ENCODE measurements around the gene NPHS1.

The NPHS1 gene

DNA sequence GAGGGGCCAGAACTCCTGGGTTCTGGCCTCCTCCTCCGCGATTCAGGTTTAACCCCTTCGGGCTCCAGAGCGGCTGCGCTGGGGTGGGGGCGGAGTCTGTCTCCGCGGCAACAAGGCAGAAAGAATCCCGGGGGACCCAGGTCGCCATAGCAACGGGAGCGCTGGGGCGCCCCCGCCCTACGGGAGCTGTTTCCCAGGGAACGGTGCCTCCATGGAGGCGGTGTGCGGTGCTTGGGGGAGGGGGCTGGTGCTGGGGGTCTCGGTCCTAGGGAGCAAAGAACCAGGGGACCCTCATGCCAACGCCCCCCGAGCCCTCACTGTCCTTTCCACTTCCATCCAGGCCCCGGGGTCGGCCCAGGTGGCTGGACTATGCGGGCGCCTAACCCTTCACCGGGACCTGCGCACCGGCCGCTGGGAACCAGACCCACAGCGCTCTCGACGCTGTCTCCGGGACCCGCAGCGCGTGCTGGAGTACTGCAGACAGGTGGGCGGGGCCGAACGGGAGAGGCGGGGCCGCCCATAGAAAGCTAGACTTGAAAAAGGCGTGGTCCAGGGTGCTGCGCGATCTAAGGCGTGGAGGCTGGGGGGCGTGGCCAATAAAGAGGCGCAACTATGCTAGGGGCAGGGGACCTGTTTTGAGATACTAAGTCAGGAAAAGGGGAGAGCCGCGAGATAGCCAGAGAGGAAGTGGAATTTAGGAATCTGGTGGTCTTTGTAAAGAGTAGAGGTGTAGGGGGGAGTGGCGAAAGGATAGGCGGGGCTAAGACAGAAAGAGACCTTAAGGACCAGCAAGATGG is 17.2 kb upstream of the NPHS1 start:
- Histone ChIP-seq H4K20me1 (ENCODE audit: insufficient read depth, low read length, poor library complexity, severe bottlenecking) (no peaks in the 10 kb centered on the region), H3K9me2 (replicated peaks; ENCODE audit: low read depth, low read length) (no peaks in the 10 kb centered on the region), H3K4me3 (ENCODE audit: low read length, poor library complexity, severe bottlenecking) (no peak overlapping the region), H3K27me3 (ENCODE audit: insufficient read depth, low read length, poor library complexity, severe bottlenecking) (no peaks in the 10 kb centered on the region), H3K9me3 (ENCODE audit: insufficient read depth, low read depth, low read length) (no peaks in the 10 kb centered on the region), H3K4me1 (ENCODE audit: insufficient read depth, low read length, poor library complexity, severe bottlenecking) (no peaks in the 10 kb centered on the region), H3K36me3 (ENCODE audit: insufficient read depth, low read length) (no peaks in the 10 kb centered on the region), H3F3A (ENCODE audit: low read depth) (no peaks in the 10 kb centered on the region), H2AFZ (ENCODE audit: low read length) (no peak overlapping the region), H3K79me2 (ENCODE audit: insufficient read depth, low read length) (no peaks in the 10 kb centered on the region), H3K4me2 (ENCODE audit: low read depth, low read length, poor library complexity, severe bottlenecking) (no peak overlapping the region), H3K9ac (ENCODE audit: low read depth, low read length, poor library complexity, severe bottlenecking) (no peak overlapping the region)
- TF ChIP-seq, protein P1, sequence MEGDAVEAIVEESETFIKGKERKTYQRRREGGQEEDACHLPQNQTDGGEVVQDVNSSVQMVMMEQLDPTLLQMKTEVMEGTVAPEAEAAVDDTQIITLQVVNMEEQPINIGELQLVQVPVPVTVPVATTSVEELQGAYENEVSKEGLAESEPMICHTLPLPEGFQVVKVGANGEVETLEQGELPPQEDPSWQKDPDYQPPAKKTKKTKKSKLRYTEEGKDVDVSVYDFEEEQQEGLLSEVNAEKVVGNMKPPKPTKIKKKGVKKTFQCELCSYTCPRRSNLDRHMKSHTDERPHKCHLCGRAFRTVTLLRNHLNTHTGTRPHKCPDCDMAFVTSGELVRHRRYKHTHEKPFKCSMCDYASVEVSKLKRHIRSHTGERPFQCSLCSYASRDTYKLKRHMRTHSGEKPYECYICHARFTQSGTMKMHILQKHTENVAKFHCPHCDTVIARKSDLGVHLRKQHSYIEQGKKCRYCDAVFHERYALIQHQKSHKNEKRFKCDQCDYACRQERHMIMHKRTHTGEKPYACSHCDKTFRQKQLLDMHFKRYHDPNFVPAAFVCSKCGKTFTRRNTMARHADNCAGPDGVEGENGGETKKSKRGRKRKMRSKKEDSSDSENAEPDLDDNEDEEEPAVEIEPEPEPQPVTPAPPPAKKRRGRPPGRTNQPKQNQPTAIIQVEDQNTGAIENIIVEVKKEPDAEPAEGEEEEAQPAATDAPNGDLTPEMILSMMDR (conservative IDR thresholded peaks at IDR 0.05; ENCODE audit: low read length) = no peak

DNA sequence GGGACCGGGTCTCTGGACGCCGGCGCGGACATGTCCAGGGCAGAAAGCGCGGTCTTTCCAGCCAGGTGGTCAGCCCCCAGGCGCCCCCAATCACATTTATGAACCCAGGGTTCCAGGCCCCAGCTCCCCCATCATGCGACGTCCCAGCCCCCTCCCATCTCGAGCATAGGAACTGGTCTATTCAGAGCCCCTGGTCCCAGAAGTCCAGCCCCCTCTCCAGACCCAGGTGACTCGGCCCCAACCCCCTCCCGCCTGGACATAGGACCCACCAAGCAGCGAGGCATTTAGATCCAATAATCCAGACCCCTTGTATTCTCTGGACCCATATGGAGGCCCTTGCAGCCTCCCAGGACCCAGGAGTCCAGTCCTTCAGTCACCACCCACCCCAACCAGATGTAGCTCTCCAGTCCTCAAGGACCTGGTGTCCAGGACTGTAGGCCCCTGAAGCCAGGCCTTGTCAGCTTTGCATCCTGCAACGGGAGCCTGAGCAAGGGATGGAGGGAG is 16.6 kb upstream of the NPHS1 start:
- Histone ChIP-seq H3K9ac (ENCODE audit: low read depth, low read length, poor library complexity, severe bottlenecking) (no peak overlapping the region), H3F3A (ENCODE audit: low read depth) (no peaks in the 10 kb centered on the region), H3K79me2 (ENCODE audit: insufficient read depth, low read length) (no peaks in the 10 kb centered on the region), H3K9me2 (replicated peaks; ENCODE audit: low read depth, low read length) (no peaks in the 10 kb centered on the region), H2AFZ (ENCODE audit: low read length) (no peak overlapping the region), H3K27me3 (ENCODE audit: insufficient read depth, low read length, poor library complexity, severe bottlenecking) (no peaks in the 10 kb centered on the region), H4K20me1 (ENCODE audit: insufficient read depth, low read length, poor library complexity, severe bottlenecking) (no peaks in the 10 kb centered on the region), H3K4me2 (ENCODE audit: low read depth, low read length, poor library complexity, severe bottlenecking) (peak overlapping the region; percentile 54), H3K36me3 (ENCODE audit: insufficient read depth, low read length) (no peaks in the 10 kb centered on the region), H3K4me3 (ENCODE audit: low read length, poor library complexity, severe bottlenecking) (peak overlapping the region; percentile 43), H3K4me1 (ENCODE audit: insufficient read depth, low read length, poor library complexity, severe bottlenecking) (no peaks in the 10 kb centered on the region), H3K9me3 (ENCODE audit: insufficient read depth, low read depth, low read length) (no peaks in the 10 kb centered on the region)
- no peak for TF ChIP-seq EZH2phosphoT487 (IDR thresholded peaks at IDR 0.05; ENCODE audit: borderline replicate concordance)
- TF ChIP-seq, protein P1 (conservative IDR thresholded peaks at IDR 0.05; ENCODE audit: low read length) = no peak

DNA sequence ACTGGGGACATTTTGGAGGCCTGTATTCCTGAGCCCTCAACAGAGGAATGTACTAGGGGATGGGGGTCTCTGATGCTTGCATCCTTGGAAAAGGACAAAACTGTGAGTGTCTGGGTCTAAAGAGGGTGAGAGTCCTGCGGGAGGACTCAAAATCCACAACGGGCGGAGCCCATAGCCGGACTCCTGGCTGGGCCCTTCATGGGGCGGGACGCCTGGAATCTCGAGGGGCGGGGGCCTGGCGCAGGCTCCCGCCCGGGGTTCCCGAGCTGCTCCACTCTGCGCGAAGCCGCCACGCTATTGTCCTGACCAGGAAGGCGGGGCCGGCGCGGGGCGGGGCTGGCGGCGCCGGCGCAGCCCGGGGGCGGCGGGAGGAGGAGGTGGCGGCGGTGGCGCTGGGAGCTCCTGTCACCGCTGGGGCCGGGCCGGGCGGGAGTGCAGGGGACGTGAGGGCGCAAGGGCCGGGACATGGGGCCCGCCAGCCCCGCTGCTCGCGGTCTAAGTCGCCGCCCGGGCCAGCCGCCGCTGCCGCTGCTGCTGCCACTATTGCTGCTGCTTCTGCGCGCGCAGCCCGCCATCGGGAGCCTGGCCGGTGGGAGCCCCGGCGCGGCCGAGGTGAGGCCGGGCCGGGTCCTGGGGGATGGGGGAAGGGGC is 16.0 kb upstream of the NPHS1 start, which contains the start of gene APLP1:
Gene APLP1, plus strand, starts transcription at position 403 of the 651 bp plus-strand sequence. Its CDS starts 63 bp downstream, at position 466.
- Histone ChIP-seq H4K20me1 (ENCODE audit: insufficient read depth, low read length, poor library complexity, severe bottlenecking) (no peaks in the 10 kb centered on the region), H3K27me3 (ENCODE audit: insufficient read depth, low read length, poor library complexity, severe bottlenecking) (no peaks in the 10 kb centered on the region), H3K9me2 (replicated peaks; ENCODE audit: low read depth, low read length) (no peaks in the 10 kb centered on the region), H3K79me2 (ENCODE audit: insufficient read depth, low read length) (no peaks in the 10 kb centered on the region), H3K36me3 (ENCODE audit: insufficient read depth, low read length) (no peaks in the 10 kb centered on the region), H3F3A (ENCODE audit: low read depth) (no peaks in the 10 kb centered on the region), H3K9ac (ENCODE audit: low read depth, low read length, poor library complexity, severe bottlenecking) (no peak within 1 kb of the TSS), H3K4me3 (ENCODE audit: low read length, poor library complexity, severe bottlenecking) (peak within 1 kb of the TSS; percentile 43), H3K9me3 (ENCODE audit: insufficient read depth, low read depth, low read length) (no peaks in the 10 kb centered on the region), H2AFZ (ENCODE audit: low read length) (no peak within 1 kb of the TSS), H3K4me1 (ENCODE audit: insufficient read depth, low read length, poor library complexity, severe bottlenecking) (no peaks in the 10 kb centered on the region), H3K4me2 (ENCODE audit: low read depth, low read length, poor library complexity, severe bottlenecking) (peak within 1 kb of the TSS; percentile 54)
- TF ChIP-seq, protein P1 (conservative IDR thresholded peaks at IDR 0.05; ENCODE audit: low read length) = no peak
- no peak for TF ChIP-seq EZH2phosphoT487 (IDR thresholded peaks at IDR 0.05; ENCODE audit: borderline replicate concordance)

All from Loucy (cell line).